ENCODE measurements around the gene TRPM3. TPM values are rescaled to one million over a fixed set of nuclear protein-coding genes. Genes with fewer than 3 reads are reported as not detected.

TRPM3 gene
- total RNA-seq, 1 experiment from 2014 or later, result not detected

DNA sequence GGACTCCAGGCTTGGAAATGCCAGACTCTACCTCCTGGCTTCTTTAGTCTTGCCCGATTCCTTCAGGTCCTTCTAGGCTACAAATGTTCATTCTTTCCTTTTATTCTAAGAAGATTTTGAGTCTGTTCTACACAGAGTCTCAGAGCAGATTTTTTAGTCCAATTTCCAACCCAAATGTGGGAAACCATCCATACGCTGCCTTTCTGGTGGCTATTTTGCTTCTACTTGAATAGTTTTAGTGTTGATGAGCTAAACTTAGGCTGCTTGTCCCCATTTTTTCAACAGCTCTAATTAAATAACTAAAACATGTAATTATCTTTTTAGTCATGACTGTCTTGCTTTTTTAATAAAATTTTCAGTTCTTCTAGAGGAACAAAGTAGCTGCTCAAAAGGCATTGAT lies 594.5 kb downstream of the TRPM3 start:
- ChIA-PET CTCF (no interaction called here), POLR2A (ENCODE audit: unreplicated experiment) (no interaction called here)
- BruUV-seq (replicated peaks), result no TSS peak
- no peak overlapping the region for H3K9ac ChIP-seq (ENCODE audit: low read length)
- no peak for DNase-seq
- TF ChIP-seq EZH2phosphoT487 (IDR thresholded peaks at IDR 0.05; ENCODE audit: borderline replicate concordance, low read length), result no peak
- no peak for TF ChIP-seq EZH2 (IDR thresholded peaks at IDR 0.05; ENCODE audit: low read length, unreplicated experiment)
- TF ChIP-seq CTCF (conservative IDR thresholded peaks at IDR 0.05; ENCODE audit: low read depth, low read length), result no peak
- H3K4me3 ChIP-seq (ENCODE audit: low read length), result no peak overlapping the region
- no peak overlapping the region for H3K27ac ChIP-seq (ENCODE audit: low read length)
- intact Hi-C loops (cut with micrococcal nuclease), result no loop called here
- H3K36me3 ChIP-seq (ENCODE audit: low read depth, low read length), result no peaks in the 10 kb centered on the region
- no peaks in the 10 kb centered on the region for H3K79me2 ChIP-seq (ENCODE audit: low read length)
- no peaks in the 10 kb centered on the region for H3K4me1 ChIP-seq (ENCODE audit: insufficient read depth, low read length)
- H3F3A ChIP-seq (ENCODE audit: low read length, unreplicated experiment), result no peaks in the 10 kb centered on the region
- peaks cover 14% of the 10 kb centered on the region; the same call in 1 of the 2 replicates for H3K27me3 ChIP-seq (ENCODE audit: low read length)
- no peak overlapping the region for H2AFZ ChIP-seq (ENCODE audit: low read length)
- no peaks in the 10 kb centered on the region for H4K20me1 ChIP-seq (ENCODE audit: low read length)
- no peak overlapping the region for H3K4me2 ChIP-seq (ENCODE audit: low read length)
- no peak for ATAC-seq
- H3K9me3 ChIP-seq (ENCODE audit: low read length), result no peaks in the 10 kb centered on the region
- H3K9me2 ChIP-seq (replicated peaks; ENCODE audit: low read length), result no peaks in the 10 kb centered on the region

DNA sequence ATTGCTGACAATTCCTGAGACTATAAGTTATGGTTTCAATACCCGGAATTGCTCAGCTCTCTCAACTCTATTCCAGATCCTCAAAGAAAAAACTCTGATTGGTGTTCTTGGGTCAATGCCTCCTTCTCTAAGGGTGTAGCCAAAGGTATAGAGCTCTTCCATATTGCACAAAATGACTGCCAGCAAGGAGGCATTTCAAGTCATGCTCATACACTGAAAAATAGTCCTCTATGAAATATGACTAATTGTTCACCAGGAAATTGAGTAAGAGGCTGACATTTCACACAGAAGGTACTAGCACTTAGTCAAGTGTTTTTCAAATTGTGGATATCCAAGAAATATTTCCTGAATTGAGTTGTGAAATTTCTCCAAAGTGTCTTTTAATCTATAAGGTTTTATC lies 595.9 kb downstream of the TRPM3 start:
- Histone ChIP-seq H3K9ac (ENCODE audit: low read length) (no peak overlapping the region), H3K4me2 (ENCODE audit: low read length) (no peak overlapping the region), H3K4me1 (ENCODE audit: insufficient read depth, low read length) (no peaks in the 10 kb centered on the region), H3K4me3 (ENCODE audit: low read length) (no peak overlapping the region), H3K27ac (ENCODE audit: low read length) (no peak overlapping the region), H3K36me3 (ENCODE audit: low read depth, low read length) (no peaks in the 10 kb centered on the region), H3K9me2 (replicated peaks; ENCODE audit: low read length) (no peaks in the 10 kb centered on the region), H3F3A (ENCODE audit: low read length, unreplicated experiment) (no peaks in the 10 kb centered on the region), H2AFZ (ENCODE audit: low read length) (no peak overlapping the region), H4K20me1 (ENCODE audit: low read length) (no peaks in the 10 kb centered on the region), H3K27me3 (ENCODE audit: low read length) (peaks cover 10% of the 10 kb centered on the region; the same call in 1 of the 2 replicates), H3K9me3 (ENCODE audit: low read length) (no peaks in the 10 kb centered on the region), H3K79me2 (ENCODE audit: low read length) (no peaks in the 10 kb centered on the region)
- no peak for DNase-seq
- ChIA-PET POLR2A (ENCODE audit: unreplicated experiment) (no interaction called here), CTCF (no interaction called here)
- no TSS peak for BruUV-seq (replicated peaks)
- TF ChIP-seq CTCF (conservative IDR thresholded peaks at IDR 0.05; ENCODE audit: low read depth, low read length), result no peak
- TF ChIP-seq EZH2phosphoT487 (IDR thresholded peaks at IDR 0.05; ENCODE audit: borderline replicate concordance, low read length), result no peak
- TF ChIP-seq EZH2 (IDR thresholded peaks at IDR 0.05; ENCODE audit: low read length, unreplicated experiment), result no peak
- intact Hi-C loops (cut with micrococcal nuclease), result no loop called here
- no peak for ATAC-seq

- no peaks in the 10 kb centered on the region for H3K9me2 ChIP-seq (replicated peaks; ENCODE audit: low read length)
- H3K79me2 ChIP-seq (ENCODE audit: low read length), result no peaks in the 10 kb centered on the region
- POLR2A ChIA-PET (ENCODE audit: unreplicated experiment), result no interaction called here
- H3K4me3 ChIP-seq (ENCODE audit: low read length), result no peak overlapping the region
- no peak for DNase-seq
- H3K4me2 ChIP-seq (ENCODE audit: low read length), result no peak overlapping the region
- no peaks in the 10 kb centered on the region for H3K36me3 ChIP-seq (ENCODE audit: low read depth, low read length)
- intact Hi-C loops (cut with micrococcal nuclease), result no loop called here
- no peaks in the 10 kb centered on the region for H3F3A ChIP-seq (ENCODE audit: low read length, unreplicated experiment)
- no peak overlapping the region for H3K27ac ChIP-seq (ENCODE audit: low read length)
- BruUV-seq (replicated peaks), result no TSS peak
- H3K9me3 ChIP-seq (ENCODE audit: low read length), result no peaks in the 10 kb centered on the region
- no peak overlapping the region for H3K9ac ChIP-seq (ENCODE audit: low read length)
- H4K20me1 ChIP-seq (ENCODE audit: low read length), result no peaks in the 10 kb centered on the region
- no peaks in the 10 kb centered on the region for H3K4me1 ChIP-seq (ENCODE audit: insufficient read depth, low read length)
- no peak overlapping the region for H2AFZ ChIP-seq (ENCODE audit: low read length)
- CTCF ChIA-PET, result no interaction called here
- ATAC-seq, result no peak
- no peak for TF ChIP-seq EZH2 (IDR thresholded peaks at IDR 0.05; ENCODE audit: low read length, unreplicated experiment)
- TF ChIP-seq EZH2phosphoT487 (IDR thresholded peaks at IDR 0.05; ENCODE audit: borderline replicate concordance, low read length), result no peak
- no peak for TF ChIP-seq CTCF (conservative IDR thresholded peaks at IDR 0.05; ENCODE audit: low read depth, low read length)
- no peaks in the 10 kb centered on the region for H3K27me3 ChIP-seq (ENCODE audit: low read length)
Measured at GRCh38 chr9:70519912-70520724, 601.3 kb downstream of the TRPM3 start.

Measured in PC-3 (cell line).